Lung (tissue), 12 donors: Measurements from ENCODE around the gene SLAIN1. TPM values are rescaled to one million over a fixed set of nuclear protein-coding genes. Genes with fewer than 3 reads are reported as not detected.

Experiments used
- ATAC-seq: fragments of 200-7000 bp; cut with Tn5 transposase; one replicate; pipeline ENCODE4 v1.9.1; 2020; ENCODE audit warnings: moderate number of reproducible peaks; ENCODE audit not compliant: insufficient read depth, low FRiP score
- DNase-seq, 3 donors: peaks; one replicate each; pipeline ENCODE4 v3.0.0-alpha.2; 2013 to 2017
- H3K27ac ChIP-seq, 2 donors: one replicate each; pipeline ENCODE4 v1.5.1; 2013; ENCODE audit warnings: mild to moderate bottlenecking in 2 of 2, moderate library complexity in 2 of 2, control low read depth in 1 of 2, inconsistent platforms in 1 of 2, low read depth in 1 of 2, low read length in 1 of 2
- H3K27me3 ChIP-seq, 3 donors: one replicate each; pipeline ENCODE4 v1.5.1; 2013; ENCODE audit warnings: low read length in 2 of 3; ENCODE audit not compliant: control insufficient read depth in 3 of 3, insufficient read depth in 3 of 3
- H3K36me3 ChIP-seq, 4 donors: one replicate each; pipeline ENCODE4 v1.5.1; 2013; ENCODE audit warnings: low read length in 4 of 4, mild to moderate bottlenecking in 1 of 4, moderate library complexity in 1 of 4; ENCODE audit not compliant: control insufficient read depth in 4 of 4, insufficient read depth in 4 of 4
- H3K4me1 ChIP-seq, 5 donors: one replicate each; pipeline ENCODE4 v1.5.1; 2013; ENCODE audit warnings: low read length in 5 of 5, mild to moderate bottlenecking in 2 of 5, moderate library complexity in 1 of 5; ENCODE audit not compliant: control insufficient read depth in 5 of 5, insufficient read depth in 5 of 5
- H3K4me3 ChIP-seq: one replicate; pipeline ENCODE4 v1.5.1; 2013; ENCODE audit warnings: mild to moderate bottlenecking, control low read depth, moderate library complexity
- H3K9ac ChIP-seq, 2 donors: one replicate each; pipeline ENCODE4 v1.5.1; 2013; ENCODE audit warnings: low read length in 2 of 2, control low read depth in 1 of 2; ENCODE audit not compliant: insufficient read depth in 1 of 2
- H3K9me3 ChIP-seq, 4 donors: one replicate each; pipeline ENCODE4 v1.5.1; 2013; ENCODE audit warnings: low read length in 3 of 4, mild to moderate bottlenecking in 1 of 4, moderate library complexity in 1 of 4; ENCODE audit not compliant: control insufficient read depth in 4 of 4, insufficient read depth in 3 of 4
- CTCF ChIP-seq: IDR thresholded peaks from 2 replicates; pipeline ENCODE4 v1.5.1; 2012; ENCODE audit warnings: mild to moderate bottlenecking; ENCODE audit errors: control extremely low read depth, extremely low read depth
- WGBS, 2 donors: extraction: QIAGEN DNeasy Blood & Tissue Kit; methylation state at CpG; one replicate each; pipeline ENCODE4 v1.1.7; 2013; 5-methylcytosine and 5-hydroxymethylcytosine counted together
- polyA plus RNA-seq, 2 donors: library from polyadenylated mRNA; stranded (reverse); fragments of 200-250 nt; gene quantifications; one replicate each; pipeline ENCODE4 v1.2.1, GENCODE V29; 2013
- total RNA-seq, 2 donors: library from RNA; depleted of rRNA in 1 of 2; stranded (reverse); fragments of >200 nt in 1 of 2; gene quantifications; one replicate each; pipeline ENCODE4 v1.2.1, GENCODE V29; 2014 to 2021
- donor health status: control.
- donor health status: control.
- donor health status: Bipolar disorder and iron deficiency.
- donor health status: healthy.
- donor health status: DM: yes; HTN: yes; CAD: no.

The SLAIN1 gene
- total and polyA plus RNA-seq, 4 donors, result 7.6 to 44.7 (median 12.4) TPM

GRCh38 chr13:77807431-77808135, 110.1 kb downstream of the SLAIN1 start:
- H3K9me3 ChIP-seq, result no peaks in the 10 kb centered on the region
- no peaks in the 10 kb centered on the region for H3K36me3 ChIP-seq
- WGBS, 2 donors, result 77 to 83% methylated on average over 6 of the region's 6 CpGs
- ATAC-seq (no peak), DNase-seq (peak in 2 of 3 donors; percentile 66 to 71)
- peaks cover 0 to 11% (median 7%) of the 10 kb centered on the region in 5 donors for H3K4me1 ChIP-seq
- no peak for TF ChIP-seq CTCF
- H3K27me3 ChIP-seq, result no peaks in the 10 kb centered on the region
- H3K9ac ChIP-seq, result peak overlapping the region in 1 of 2 donors; percentile 8
- H3K27ac ChIP-seq, result no peak overlapping the region
- no peak overlapping the region for H3K4me3 ChIP-seq

- DNase-seq (no peak), ATAC-seq (peak; percentile 69)
- H3K27me3 ChIP-seq, result no peaks in the 10 kb centered on the region
- TF ChIP-seq CTCF, result no peak
- H3K36me3 ChIP-seq, result no peaks in the 10 kb centered on the region
- peaks cover 0 to 11% (median 7%) of the 10 kb centered on the region in 5 donors for H3K4me1 ChIP-seq
- H3K9ac ChIP-seq, result no peak overlapping the region
- no peak overlapping the region for H3K4me3 ChIP-seq
- H3K9me3 ChIP-seq, result no peaks in the 10 kb centered on the region
- 44 to 79% methylated on average over 2 of the region's 2 CpGs for WGBS, 2 donors
- no peak overlapping the region for H3K27ac ChIP-seq
Measured at GRCh38 chr13:77810430-77810829, 112.9 kb downstream of the SLAIN1 start.

GRCh38 chr13:77810878-77811277, 113.4 kb downstream of the SLAIN1 start:
- Histone ChIP-seq H3K27ac (no peak overlapping the region), H3K9me3 (no peaks in the 10 kb centered on the region), H3K4me1 (peaks cover 0 to 11% (median 7%) of the 10 kb centered on the region in 5 donors), H3K9ac (no peak overlapping the region), H3K36me3 (no peaks in the 10 kb centered on the region), H3K27me3 (no peaks in the 10 kb centered on the region), H3K4me3 (no peak overlapping the region)
- WGBS, 2 donors, result 14 to 26% methylated on average over 3 of the region's 3 CpGs
- peak in 2 of 3 donors; percentile 25 to 62 for DNase-seq
- no peak for ATAC-seq
- no peak for TF ChIP-seq CTCF
